ENCODE data around the gene SCT.
"Not testable (repeated sequence)": the region's sequence is repeated elsewhere in the genome, so short reads cannot be mapped to it uniquely, and the experiment has no call there.

SCT gene

DNA sequence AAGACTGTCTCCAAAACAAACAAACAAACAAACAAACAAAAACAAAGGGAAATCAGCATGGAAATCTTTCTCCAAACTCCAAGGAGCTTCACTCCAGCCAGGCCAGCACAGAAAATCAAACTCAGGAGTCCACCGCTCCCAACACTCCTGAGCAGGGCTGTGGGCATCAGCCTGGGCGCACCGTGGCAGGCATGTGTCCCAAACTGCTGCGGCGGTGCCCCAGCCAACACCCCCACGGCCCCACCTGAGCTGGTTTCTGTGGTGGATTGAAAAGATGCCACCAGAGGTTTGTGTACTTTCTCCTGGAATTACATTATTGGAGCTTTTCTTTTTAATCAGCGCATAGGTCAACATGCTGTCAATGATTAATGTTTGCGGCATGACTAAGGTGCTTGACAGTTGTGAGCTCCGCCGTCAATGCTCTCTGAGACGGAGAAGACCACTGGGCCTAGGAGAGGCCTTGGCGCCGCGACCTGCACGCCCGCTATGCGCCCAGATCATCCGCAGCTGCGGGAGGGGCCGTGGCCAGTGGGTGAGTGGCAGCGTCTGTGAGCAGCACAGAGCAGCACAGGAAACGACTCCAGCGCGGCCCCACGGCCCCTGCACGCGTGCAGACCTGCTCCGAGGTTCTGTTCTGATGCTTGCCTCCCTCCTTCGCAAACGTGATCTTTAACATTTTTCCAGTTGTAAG lies 28.2 kb upstream of the SCT start:
- TF ChIP-seq, protein P1, sequence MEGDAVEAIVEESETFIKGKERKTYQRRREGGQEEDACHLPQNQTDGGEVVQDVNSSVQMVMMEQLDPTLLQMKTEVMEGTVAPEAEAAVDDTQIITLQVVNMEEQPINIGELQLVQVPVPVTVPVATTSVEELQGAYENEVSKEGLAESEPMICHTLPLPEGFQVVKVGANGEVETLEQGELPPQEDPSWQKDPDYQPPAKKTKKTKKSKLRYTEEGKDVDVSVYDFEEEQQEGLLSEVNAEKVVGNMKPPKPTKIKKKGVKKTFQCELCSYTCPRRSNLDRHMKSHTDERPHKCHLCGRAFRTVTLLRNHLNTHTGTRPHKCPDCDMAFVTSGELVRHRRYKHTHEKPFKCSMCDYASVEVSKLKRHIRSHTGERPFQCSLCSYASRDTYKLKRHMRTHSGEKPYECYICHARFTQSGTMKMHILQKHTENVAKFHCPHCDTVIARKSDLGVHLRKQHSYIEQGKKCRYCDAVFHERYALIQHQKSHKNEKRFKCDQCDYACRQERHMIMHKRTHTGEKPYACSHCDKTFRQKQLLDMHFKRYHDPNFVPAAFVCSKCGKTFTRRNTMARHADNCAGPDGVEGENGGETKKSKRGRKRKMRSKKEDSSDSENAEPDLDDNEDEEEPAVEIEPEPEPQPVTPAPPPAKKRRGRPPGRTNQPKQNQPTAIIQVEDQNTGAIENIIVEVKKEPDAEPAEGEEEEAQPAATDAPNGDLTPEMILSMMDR (IDR thresholded peaks at IDR 0.05; ENCODE audit: control insufficient read depth, insufficient read depth, low read depth, low read length, missing control alignments) = no peak
- no peak for DNase-seq (ENCODE audit: low read depth)
- no peak overlapping the region for H3K4me3 ChIP-seq (ENCODE audit: control insufficient read depth, low read depth, low read length)

DNA sequence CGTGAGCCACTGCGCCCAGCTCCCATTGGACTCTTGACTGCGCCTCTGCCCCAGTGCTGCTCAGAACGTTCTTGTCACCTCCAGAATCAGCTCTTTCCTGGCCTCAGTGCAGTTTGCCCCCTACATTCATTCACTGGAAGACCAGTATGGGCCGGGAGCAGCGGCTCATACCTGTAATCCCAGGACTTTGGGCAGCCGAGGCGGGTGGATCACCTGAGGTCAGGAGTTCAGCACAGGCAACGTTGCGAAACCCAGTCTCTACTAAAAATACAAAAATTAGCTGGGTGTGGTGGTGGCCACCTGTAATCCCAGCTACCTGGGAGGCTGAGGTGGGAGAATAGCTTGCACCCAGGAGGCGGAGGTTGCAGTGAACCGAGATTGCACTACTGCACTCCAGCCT lies 27.5 kb upstream of the SCT start:
- H3K4me3 ChIP-seq (ENCODE audit: control insufficient read depth, low read depth, low read length); DNase-seq (ENCODE audit: low read depth): not testable (repeated sequence)

DNA sequence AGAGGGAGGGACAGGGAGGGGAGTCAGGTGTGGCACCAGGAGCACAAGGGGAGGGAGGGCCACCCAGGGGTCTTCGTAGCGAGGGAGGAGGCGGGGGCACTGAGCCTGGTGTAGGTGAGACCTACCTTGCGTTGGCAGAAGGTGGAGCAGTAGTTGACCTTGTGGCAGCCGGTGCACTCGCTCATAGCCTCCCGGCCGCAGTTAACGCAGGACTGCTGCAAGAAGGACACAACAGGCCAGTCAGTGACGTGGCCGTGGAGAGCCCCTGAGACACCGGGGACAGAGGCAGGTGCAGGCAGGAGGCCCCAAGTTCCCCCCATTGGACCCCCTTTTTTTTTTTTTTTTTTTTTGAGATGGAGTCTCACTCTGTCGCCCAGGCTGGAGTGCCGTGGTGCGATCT lies 26.9 kb upstream of the SCT start:
- TF ChIP-seq, protein P1 (IDR thresholded peaks at IDR 0.05; ENCODE audit: control insufficient read depth, insufficient read depth, low read depth, low read length, missing control alignments) = no peak
- no peak for DNase-seq (ENCODE audit: low read depth)
- no peak overlapping the region for H3K4me3 ChIP-seq (ENCODE audit: control insufficient read depth, low read depth, low read length)

DNA sequence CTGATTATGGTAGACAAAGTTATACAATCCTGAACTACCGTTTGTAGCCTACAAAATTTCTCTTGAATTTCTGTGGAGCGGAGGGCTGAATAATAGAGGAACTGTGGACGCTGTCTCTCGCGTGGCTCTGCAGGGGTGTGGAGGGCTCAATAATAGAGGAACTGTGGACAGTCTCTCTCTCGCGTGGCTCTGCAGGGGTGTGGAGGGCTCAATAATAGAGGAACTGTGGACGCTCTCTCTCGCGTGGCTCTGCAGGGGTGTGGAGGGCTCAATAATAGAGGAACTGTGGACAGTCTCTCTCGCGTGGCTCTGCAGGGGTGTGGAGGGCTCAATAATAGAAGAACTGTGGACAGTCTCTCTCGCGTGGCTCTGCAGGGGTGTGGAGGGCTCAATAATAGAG lies 26.2 kb upstream of the SCT start:
- H3K4me3 ChIP-seq (ENCODE audit: control insufficient read depth, low read depth, low read length); DNase-seq (ENCODE audit: low read depth): not testable (repeated sequence)

DNA sequence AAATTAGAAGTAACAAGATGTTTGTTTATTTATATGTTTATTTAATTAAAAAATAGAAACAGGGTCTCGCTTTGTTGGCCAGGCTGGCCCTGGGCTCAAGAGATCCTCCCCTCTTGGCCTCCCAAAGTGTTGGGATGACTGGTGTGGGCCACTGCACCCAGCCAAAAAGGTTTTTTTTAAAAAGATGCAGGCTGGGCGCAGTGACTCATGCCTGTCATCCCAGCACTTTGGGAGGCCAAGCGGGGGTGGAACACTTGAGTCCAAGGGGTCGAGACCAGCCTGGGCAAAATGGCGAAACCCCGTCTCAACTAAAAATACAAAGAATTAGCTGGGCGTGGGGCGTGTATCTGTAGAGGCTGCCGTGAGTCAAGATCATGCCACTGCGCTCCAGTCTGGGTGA lies 23.5 kb upstream of the SCT start:
- TF ChIP-seq, protein P1 (IDR thresholded peaks at IDR 0.05; ENCODE audit: control insufficient read depth, insufficient read depth, low read depth, low read length, missing control alignments) = no peak
- DNase-seq (ENCODE audit: low read depth) = no peak

DNA sequence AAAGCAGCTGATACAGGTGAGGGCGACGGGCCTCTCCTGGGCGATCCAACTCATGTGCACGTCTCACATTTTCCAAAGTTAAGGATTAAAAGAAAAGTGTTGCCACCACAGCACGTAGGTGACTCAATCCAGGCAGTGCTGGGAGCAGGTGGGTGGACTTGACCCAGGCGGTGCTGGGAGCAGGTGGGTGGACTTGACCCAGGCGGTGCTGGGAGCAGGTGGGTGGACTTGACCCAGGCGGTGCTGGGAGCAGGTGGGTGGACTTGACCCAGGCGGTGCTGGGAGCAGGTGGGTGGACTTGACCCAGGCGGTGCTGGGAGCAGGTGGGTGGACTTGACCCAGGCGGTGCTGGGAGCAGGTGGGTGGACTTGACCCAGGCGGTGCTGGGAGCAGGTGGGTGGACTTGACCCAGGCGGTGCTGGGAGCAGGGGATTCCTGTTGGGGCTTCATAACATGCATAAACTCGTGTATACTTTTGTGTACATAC lies 20.7 kb upstream of the SCT start:
- DNase-seq (ENCODE audit: low read depth); H3K4me3 ChIP-seq (ENCODE audit: control insufficient read depth, low read depth, low read length): not testable (repeated sequence)

More for the DNA sequence above, 23.5 kb upstream of the SCT start:
- no peak overlapping the region for H3K4me3 ChIP-seq (ENCODE audit: control insufficient read depth, low read depth, low read length)

DNA sequence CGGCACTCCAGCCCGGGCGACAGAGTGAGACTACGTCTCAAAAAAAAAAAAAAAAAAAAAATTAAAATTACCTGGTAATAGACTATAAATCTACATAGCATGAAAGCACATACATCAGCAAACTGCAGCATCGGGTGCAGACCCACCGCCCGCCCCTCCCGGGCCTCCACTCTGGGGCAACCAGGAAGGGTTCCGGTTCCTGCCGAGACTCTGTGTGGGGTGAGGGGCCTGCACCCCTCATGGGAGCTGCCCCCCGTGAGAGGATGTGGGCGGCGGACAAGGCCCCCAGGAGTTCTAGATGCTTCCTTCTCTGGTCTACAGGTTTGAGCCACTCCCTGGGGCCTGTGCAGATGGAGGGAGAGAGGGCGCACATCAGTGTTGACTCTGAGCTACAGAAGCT lies 19.2 kb upstream of the SCT start:
- no peak overlapping the region for H3K4me3 ChIP-seq (ENCODE audit: control insufficient read depth, low read depth, low read length)
- DNase-seq (ENCODE audit: low read depth) = no peak
- TF ChIP-seq, protein P1 (IDR thresholded peaks at IDR 0.05; ENCODE audit: control insufficient read depth, insufficient read depth, low read depth, low read length, missing control alignments) = no peak

DNA sequence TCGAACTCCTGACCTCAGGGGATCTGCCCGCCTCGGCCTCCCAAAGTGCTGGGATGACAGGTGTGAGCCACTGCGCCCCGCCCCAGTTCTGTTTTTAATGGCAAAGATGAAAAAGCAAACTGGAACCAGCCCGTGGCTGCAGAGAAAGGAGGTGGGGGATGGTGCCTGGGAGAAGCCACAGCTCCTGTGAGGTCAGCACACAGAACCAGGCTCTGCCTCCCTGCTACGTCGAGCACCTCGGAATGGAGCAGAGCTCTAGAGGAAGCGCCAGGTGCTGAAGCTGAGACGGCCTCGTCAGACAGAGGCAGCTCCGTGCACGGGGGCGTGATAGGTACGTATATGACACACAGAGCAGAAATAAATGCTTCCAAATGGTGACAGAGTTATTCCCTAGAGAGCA lies 18.6 kb upstream of the SCT start:
- TF ChIP-seq, protein P1 (IDR thresholded peaks at IDR 0.05; ENCODE audit: control insufficient read depth, insufficient read depth, low read depth, low read length, missing control alignments) = no peak
- no peak overlapping the region for H3K4me3 ChIP-seq (ENCODE audit: control insufficient read depth, low read depth, low read length)
- DNase-seq (ENCODE audit: low read depth) = no peak
